Effector memory CD8-positive, alpha-beta T cell (primary cell): ENCODE results near the gene RPL27A.

Experiments
- ATAC-seq: fragments of 150-1000 bp; cut with Tn5 transposase; replicated peaks from 2 replicates; pipeline ENCODE4 v1.10.0; 2021; ENCODE audit warnings: mild to moderate bottlenecking, moderate library complexity
- DNase-seq, 3 experiments: peaks; one replicate each; pipeline ENCODE4 v3.0.0; 2021
- H3K27ac Mint-ChIP-seq, 2 donors: one replicate each; pipeline ENCODE4 v1.8.0; 2022; ENCODE audit warnings: mild to moderate bottlenecking in 2 of 2, mixed read lengths in 2 of 2, moderate library complexity in 2 of 2
- H3K27me3 Mint-ChIP-seq, 2 donors: one replicate each; pipeline ENCODE4 v1.8.0; 2022; ENCODE audit warnings: mixed read lengths in 2 of 2
- H3K36me3 Mint-ChIP-seq: one replicate; pipeline ENCODE4 v1.8.0; 2022; ENCODE audit warnings: mild to moderate bottlenecking, moderate library complexity, mixed read lengths; ENCODE audit not compliant: insufficient read depth
- H3K4me1 Mint-ChIP-seq, 2 donors: one replicate each; pipeline ENCODE4 v1.8.0; 2022; ENCODE audit warnings: low read depth in 2 of 2, mixed read lengths in 2 of 2
- H3K4me3 Mint-ChIP-seq, 2 donors: one replicate each; pipeline ENCODE4 v1.8.0; 2022; ENCODE audit warnings: mild to moderate bottlenecking in 2 of 2, mixed read lengths in 2 of 2, moderate library complexity in 2 of 2
- H3K9me3 Mint-ChIP-seq, 2 donors: one replicate each; pipeline ENCODE4 v1.8.0; 2022; ENCODE audit warnings: mixed read lengths in 2 of 2

Gene RPL27A

GRCh38 chr11:8712506-8712905 is 29.9 kb downstream of the RPL27A start:
- Mint-ChIP-seq H3K4me1 (peaks cover 0 to 4% of the 10 kb centered on the region in 2 donors), H3K4me3 (no peak overlapping the region), H3K27me3 (peaks cover 13 to 45% of the 10 kb centered on the region in 2 donors), H3K9me3 (no peaks in the 10 kb centered on the region), H3K36me3 (no peaks in the 10 kb centered on the region), H3K27ac (no peak overlapping the region)
- no peak for DNase-seq
- ATAC-seq: no peak

- Mint-ChIP-seq H3K27me3 (peaks cover 13 to 59% of the 10 kb centered on the region in 2 donors), H3K36me3 (no peaks in the 10 kb centered on the region), H3K9me3 (no peaks in the 10 kb centered on the region), H3K27ac (no peak overlapping the region), H3K4me3 (no peak overlapping the region), H3K4me1 (peaks cover 0 to 4% of the 10 kb centered on the region in 2 donors)
- DNase-seq: no peak
- no peak for ATAC-seq
Measured at GRCh38 chr11:8713760-8714454, 31.3 kb downstream of the RPL27A start.

DNA sequence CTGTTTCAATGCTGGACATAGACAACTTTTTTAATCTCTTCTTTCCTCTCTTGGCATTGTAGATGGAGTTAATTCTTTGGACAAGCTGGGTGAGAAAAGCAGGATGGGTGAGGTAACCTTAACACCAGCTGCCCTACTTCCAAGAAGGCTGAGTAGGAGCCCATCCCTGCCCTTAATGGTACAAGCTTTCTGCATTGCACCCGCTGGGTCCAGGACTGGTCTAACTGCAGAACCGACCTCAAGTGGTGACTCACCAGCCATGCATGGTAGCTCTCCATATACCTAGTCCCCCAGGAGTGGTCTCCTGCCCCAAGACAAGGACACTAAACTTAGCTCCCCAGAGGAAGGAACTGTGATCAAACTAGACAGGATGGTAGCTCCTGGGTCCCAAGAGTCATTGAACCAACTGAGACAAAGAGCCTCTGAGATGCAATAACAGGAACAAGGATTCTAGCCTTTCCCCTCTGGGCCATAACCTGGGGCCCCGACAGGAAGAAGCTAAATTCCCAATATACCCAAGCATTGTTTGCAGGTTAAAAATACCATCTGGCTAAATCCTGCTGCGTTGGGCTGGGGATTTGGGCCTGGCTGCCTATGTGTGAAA is 32.1 kb downstream of the RPL27A start:
- Mint-ChIP-seq H3K4me1 (peaks cover 0 to 4% of the 10 kb centered on the region in 2 donors), H3K27me3 (peaks cover 7 to 56% of the 10 kb centered on the region in 2 donors), H3K4me3 (no peak overlapping the region), H3K36me3 (no peaks in the 10 kb centered on the region), H3K27ac (no peak overlapping the region), H3K9me3 (no peaks in the 10 kb centered on the region)
- ATAC-seq: no peak
- DNase-seq: no peak

DNA sequence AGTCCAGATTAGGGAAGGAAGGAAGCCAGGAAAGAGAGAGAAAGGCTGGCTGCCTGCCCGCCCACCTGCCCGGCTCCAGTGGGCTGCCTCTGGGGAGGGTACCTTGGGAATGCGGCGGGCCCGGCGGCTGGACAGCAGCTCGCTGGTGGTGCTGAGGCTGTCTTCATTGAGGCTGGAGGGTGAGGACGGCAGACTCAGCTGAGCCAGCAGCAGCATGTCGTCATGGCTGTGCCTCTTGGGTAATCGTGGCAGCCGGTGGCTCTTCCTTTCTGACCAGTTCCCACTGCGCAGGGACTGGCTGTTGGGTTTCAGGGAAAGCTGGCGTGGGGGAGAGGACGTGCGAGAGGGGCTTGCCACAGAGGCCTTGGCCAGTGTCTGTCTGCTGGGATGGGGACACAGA is 32.9 kb downstream of the RPL27A start:
- no peaks in the 10 kb centered on the region for H3K9me3 Mint-ChIP-seq
- ATAC-seq (no peak), DNase-seq (no peak)
- no peaks in the 10 kb centered on the region for H3K36me3 Mint-ChIP-seq
- H3K27ac Mint-ChIP-seq: no peak overlapping the region
- H3K4me1 Mint-ChIP-seq: peaks cover 0 to 4% of the 10 kb centered on the region in 2 donors
- peaks cover 5 to 56% of the 10 kb centered on the region in 2 donors for H3K27me3 Mint-ChIP-seq
- H3K4me3 Mint-ChIP-seq: no peak overlapping the region

- Mint-ChIP-seq H3K9me3 (no peaks in the 10 kb centered on the region), H3K4me1 (peaks cover 0 to 4% of the 10 kb centered on the region in 2 donors), H3K4me3 (no peak overlapping the region), H3K27ac (no peak overlapping the region), H3K36me3 (no peaks in the 10 kb centered on the region), H3K27me3 (peaks cover 19 to 69% of the 10 kb centered on the region in 2 donors)
- DNase-seq (no peak), ATAC-seq (no peak)
Measured at GRCh38 chr11:8717544-8717875, 34.9 kb downstream of the RPL27A start.

DNA sequence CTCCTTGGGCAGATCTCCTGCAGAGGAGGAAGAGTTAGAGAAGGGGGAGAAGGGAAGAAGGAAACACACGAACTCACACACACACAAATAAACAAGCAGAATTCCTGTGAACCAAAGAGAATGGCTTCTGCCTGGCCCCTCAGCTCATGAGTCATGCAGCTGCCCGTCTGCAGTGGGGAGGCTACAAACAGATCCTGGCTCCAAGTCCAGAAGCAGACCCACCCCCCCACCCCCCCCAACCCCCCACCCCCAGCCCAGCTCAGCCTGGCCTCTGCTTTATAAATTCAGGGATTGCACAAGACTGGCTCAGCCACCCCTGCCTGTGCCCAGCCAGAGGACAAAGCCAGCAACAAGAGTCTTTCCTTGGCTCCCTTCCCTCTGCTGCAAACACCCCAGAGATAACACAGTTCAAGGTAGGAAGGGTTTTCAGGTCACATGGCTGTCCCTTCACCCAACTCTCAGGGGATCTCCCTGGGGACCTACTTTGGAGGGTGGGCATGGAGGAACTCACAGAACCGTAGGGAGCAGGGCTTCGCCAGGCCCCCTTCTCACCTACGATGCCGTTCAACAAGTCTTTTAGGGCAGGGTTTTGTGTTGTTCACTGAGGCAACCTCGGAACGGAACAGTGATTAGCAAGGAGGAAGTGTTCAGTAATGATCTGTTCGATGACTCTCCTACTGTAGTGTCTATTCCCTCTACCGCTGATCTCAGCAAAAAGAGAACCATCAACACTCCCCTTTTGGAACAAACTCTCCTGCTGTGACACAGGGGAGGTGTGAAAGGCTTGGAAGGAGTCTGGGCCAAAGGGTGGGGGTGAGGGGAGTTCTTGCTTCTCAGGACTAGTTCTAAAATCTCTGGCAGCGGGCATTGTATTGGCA is 35.5 kb downstream of the RPL27A start:
- no peak for ATAC-seq
- H3K4me1 Mint-ChIP-seq: peaks cover 0 to 4% of the 10 kb centered on the region in 2 donors
- H3K4me3 Mint-ChIP-seq: no peak overlapping the region
- H3K27ac Mint-ChIP-seq: no peak overlapping the region
- no peaks in the 10 kb centered on the region for H3K9me3 Mint-ChIP-seq
- no peak for DNase-seq
- no peaks in the 10 kb centered on the region for H3K36me3 Mint-ChIP-seq
- peaks cover 25 to 75% of the 10 kb centered on the region in 2 donors for H3K27me3 Mint-ChIP-seq

DNA sequence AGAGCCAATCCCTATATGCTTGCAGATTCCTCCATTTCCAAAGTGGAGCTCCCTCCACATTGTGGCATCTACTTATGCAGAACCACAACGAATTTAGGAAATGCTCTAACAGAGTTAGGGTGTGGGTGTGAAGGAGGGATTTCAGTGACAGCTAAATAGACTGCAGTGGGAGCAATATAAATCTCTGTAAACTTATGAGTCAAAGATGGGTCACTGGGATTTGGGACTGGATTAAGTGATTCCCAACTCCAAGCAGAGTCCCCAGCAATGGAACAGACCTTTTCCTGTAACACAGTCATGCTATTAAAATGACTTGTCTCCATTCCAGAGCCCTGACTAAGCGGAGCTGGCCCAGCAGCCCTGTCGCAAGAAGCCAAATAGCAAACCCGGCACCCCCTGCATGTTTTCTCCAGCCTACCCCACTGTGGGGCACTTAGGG is 36.6 kb downstream of the RPL27A start:
- Mint-ChIP-seq H3K27ac (no peak overlapping the region), H3K4me3 (no peak overlapping the region), H3K4me1 (peaks cover 0 to 4% of the 10 kb centered on the region in 2 donors), H3K9me3 (no peaks in the 10 kb centered on the region), H3K27me3 (peaks cover 25 to 73% of the 10 kb centered on the region in 2 donors), H3K36me3 (no peaks in the 10 kb centered on the region)
- ATAC-seq (no peak), DNase-seq (no peak)

DNA sequence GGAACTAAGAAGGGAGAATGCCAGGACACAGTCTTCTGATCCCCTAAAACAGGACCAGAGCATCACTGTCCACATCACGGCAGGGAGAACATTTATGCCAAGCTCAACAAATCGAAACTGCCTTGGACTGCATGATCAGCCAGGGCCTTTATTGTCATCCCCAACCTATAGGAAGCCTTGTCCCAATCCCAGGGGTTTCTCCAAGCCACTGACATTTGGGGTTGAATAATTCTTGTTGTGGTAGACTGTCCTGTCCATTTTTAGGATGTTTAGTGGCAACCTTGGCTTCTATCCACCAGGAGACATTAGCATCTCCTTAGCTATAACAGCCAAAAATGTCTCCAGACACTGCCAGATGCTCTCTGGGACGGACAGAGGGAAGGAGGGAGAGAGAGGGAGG is 37.1 kb downstream of the RPL27A start:
- Mint-ChIP-seq H3K4me1 (peaks cover 0 to 4% of the 10 kb centered on the region in 2 donors), H3K27ac (no peak overlapping the region), H3K27me3 (peaks cover 25 to 68% of the 10 kb centered on the region in 2 donors), H3K36me3 (no peaks in the 10 kb centered on the region), H3K9me3 (no peaks in the 10 kb centered on the region), H3K4me3 (no peak overlapping the region)
- ATAC-seq: no peak
- no peak for DNase-seq

- peaks cover 25 to 62% of the 10 kb centered on the region in 2 donors for H3K27me3 Mint-ChIP-seq
Measured at GRCh38 chr11:8720352-8720751, 37.8 kb downstream of the RPL27A start.

DNA sequence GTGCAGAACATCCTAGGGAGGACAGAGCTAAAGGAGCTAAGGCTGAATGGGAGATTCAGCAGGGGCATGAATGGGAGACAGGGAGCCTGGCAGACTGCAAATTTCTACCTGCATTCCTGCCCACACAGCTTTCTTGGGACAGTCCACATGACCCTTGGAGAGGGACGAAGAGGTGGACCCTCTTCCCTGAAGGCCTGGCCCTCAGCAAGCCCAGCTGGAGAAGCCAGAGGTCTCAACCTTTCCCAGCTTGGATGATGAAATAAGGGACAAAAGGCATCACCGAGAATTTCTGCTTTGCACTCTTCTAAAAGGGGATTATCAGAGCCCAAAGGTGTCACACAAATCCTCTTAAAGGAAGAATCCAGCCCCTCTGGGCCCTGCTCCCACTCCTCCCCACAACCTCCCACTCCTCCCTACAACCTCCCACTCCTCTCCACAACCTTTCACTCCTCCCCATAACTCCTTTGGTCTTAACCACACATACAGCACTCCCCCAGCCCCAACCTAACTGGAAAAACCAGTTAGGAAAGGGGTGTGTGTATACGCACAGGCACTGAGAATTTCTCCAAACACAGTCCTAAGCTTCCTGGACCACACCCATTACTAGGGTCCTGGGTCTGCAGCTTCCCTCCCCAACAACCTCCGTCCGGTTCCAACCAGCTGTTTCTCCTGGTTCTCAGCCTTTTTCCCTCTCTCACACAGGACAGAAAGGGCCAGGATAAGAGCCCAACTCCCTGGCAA is 38.4 kb downstream of the RPL27A start:
- no peak for ATAC-seq
- Mint-ChIP-seq H3K4me1 (peaks cover 0 to 4% of the 10 kb centered on the region in 2 donors), H3K4me3 (no peak overlapping the region), H3K9me3 (no peaks in the 10 kb centered on the region), H3K36me3 (no peaks in the 10 kb centered on the region), H3K27ac (peak overlapping the region in 1 of 2 donors; percentile 62), H3K27me3 (peaks cover 25 to 59% of the 10 kb centered on the region in 2 donors)
- no peak for DNase-seq

More at GRCh38 chr11:8720352-8720751, 37.8 kb downstream of the RPL27A start:
- H3K27ac Mint-ChIP-seq: peak overlapping the region in 1 of 2 donors; percentile 62
- H3K4me3 Mint-ChIP-seq: no peak overlapping the region
- DNase-seq (no peak), ATAC-seq (no peak)
- peaks cover 0 to 4% of the 10 kb centered on the region in 2 donors for H3K4me1 Mint-ChIP-seq
- H3K36me3 Mint-ChIP-seq: no peaks in the 10 kb centered on the region
- H3K9me3 Mint-ChIP-seq: no peaks in the 10 kb centered on the region

- Mint-ChIP-seq H3K9me3 (no peaks in the 10 kb centered on the region), H3K4me1 (peaks cover 0 to 4% of the 10 kb centered on the region in 2 donors), H3K27me3 (peaks cover 25 to 61% of the 10 kb centered on the region in 2 donors), H3K36me3 (no peaks in the 10 kb centered on the region), H3K27ac (no peak overlapping the region), H3K4me3 (no peak overlapping the region)
- ATAC-seq (no peak), DNase-seq (no peak)
Measured at GRCh38 chr11:8721609-8722500, 39.3 kb downstream of the RPL27A start.

- DNase-seq (no peak), ATAC-seq (no peak)
- Mint-ChIP-seq H3K9me3 (no peaks in the 10 kb centered on the region), H3K36me3 (no peaks in the 10 kb centered on the region), H3K4me1 (no peaks in the 10 kb centered on the region), H3K4me3 (no peak overlapping the region), H3K27me3 (peaks cover 20 to 62% of the 10 kb centered on the region in 2 donors), H3K27ac (no peak overlapping the region)
Measured at GRCh38 chr11:8722809-8723208, 40.2 kb downstream of the RPL27A start.
